Measurements from ENCODE around the gene CDHR3. TPM values are rescaled to one million over a fixed set of nuclear protein-coding genes. Genes with fewer than 3 reads are reported as not detected.
A peak's percentile ranks its signal among the peaks of the same experiment; 100 is the strongest.

Gene CDHR3
- total RNA-seq, 1 experiment from 2014 or later = 9.2 TPM

DNA sequence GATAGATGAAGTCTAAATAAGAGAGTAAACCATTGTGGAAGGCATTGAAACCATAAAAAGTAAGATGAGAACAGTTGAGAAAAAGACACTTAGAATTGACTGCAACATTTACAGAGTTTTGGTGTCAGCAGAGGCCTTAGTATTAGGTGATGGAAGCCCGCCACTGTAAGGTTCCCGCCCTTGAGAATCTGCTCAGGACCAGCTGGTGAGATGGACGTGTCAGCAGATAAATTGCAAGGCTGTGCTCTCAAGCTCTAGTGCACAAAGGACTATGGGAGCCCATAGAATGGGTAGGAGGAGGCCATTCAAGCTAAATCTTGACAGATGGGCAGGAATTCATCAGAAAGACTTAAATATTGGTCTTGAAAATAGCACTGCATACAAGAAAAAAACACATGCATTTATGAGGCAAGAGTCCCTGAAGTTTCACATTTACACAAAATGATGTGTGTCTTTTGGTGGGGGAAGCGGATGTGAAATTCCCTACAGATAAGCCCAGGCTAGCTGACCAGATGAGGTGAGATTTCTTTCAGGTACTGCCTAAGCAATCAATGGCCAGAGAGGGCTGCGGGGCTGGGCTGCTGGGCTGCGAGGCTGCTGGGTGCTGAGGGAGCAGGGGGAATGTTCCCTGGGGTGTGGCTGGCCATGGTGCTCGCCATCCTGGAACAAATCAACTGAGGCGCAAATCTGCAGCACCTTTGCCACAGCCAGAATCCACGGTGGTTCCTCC is 106.6 kb downstream of the CDHR3 start:
- intact Hi-C loops (cut with micrococcal nuclease; ENCODE audit: unreplicated experiment) = loop anchor here (5.0 kb wide), 1 partner anchor 83 kb away; no protein-coding TSS in a partner anchor
- TF ChIP-seq, protein P1, sequence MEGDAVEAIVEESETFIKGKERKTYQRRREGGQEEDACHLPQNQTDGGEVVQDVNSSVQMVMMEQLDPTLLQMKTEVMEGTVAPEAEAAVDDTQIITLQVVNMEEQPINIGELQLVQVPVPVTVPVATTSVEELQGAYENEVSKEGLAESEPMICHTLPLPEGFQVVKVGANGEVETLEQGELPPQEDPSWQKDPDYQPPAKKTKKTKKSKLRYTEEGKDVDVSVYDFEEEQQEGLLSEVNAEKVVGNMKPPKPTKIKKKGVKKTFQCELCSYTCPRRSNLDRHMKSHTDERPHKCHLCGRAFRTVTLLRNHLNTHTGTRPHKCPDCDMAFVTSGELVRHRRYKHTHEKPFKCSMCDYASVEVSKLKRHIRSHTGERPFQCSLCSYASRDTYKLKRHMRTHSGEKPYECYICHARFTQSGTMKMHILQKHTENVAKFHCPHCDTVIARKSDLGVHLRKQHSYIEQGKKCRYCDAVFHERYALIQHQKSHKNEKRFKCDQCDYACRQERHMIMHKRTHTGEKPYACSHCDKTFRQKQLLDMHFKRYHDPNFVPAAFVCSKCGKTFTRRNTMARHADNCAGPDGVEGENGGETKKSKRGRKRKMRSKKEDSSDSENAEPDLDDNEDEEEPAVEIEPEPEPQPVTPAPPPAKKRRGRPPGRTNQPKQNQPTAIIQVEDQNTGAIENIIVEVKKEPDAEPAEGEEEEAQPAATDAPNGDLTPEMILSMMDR (IDR thresholded peaks at IDR 0.05; ENCODE audit: insufficient read depth in 1 of 2, low read depth in 1 of 2, low read length in 1 of 2, severe bottlenecking in 1 of 2, unreplicated experiment in 1 of 2) = no peak
- Histone ChIP-seq H3K27me3 (replicated peaks; ENCODE audit: control insufficient read depth, insufficient read depth, low read length) (no peaks in the 10 kb centered on the region), H3K4me1 (peaks cover 55% of the 10 kb centered on the region), H3K9me3 (no peaks in the 10 kb centered on the region), H3K4me3 (ENCODE audit: low read depth, low read length) (no peak overlapping the region), H3K36me3 (ENCODE audit: control insufficient read depth, insufficient read depth, low read length) (no peaks in the 10 kb centered on the region)
- BruUV-seq (replicated peaks) = no TSS peak
- H3K4me3 Mint-ChIP-seq (ENCODE audit: unreplicated experiment) = no peak overlapping the region
- POLR2A ChIA-PET = no interaction called here
- no peaks in the 10 kb centered on the region for H3K9me3 Mint-ChIP-seq (ENCODE audit: unreplicated experiment)
- peaks cover 26% of the 10 kb centered on the region for H3K4me1 Mint-ChIP-seq (ENCODE audit: low read depth, unreplicated experiment)
- DNase-seq = no peak
- CTCF ChIA-PET = no interaction called here
- no peaks in the 10 kb centered on the region for H3K36me3 Mint-ChIP-seq (ENCODE audit: insufficient read depth, unreplicated experiment)
- H3K27me3 Mint-ChIP-seq (ENCODE audit: insufficient read depth, unreplicated experiment) = no peaks in the 10 kb centered on the region
- H3K27ac Mint-ChIP-seq (ENCODE audit: unreplicated experiment) = no peak overlapping the region

DNA sequence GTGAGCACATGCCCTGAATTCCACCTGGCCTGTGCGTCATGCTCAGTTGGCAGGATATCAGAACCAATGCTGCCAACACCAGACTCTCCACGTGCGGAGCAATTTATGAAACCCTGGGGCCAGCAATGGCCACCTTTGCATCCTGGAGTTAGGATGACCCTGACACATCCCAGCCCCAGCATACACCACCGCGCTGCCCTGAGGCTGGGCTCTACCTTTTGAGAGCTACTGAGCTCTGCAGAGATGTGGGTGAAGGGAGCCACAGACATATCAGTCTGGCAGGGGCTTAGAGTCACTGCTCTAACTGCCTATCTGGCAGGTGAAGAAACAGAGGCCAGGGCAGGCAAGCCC is 107.1 kb downstream of the CDHR3 start:
- Mint-ChIP-seq H3K27me3 (ENCODE audit: insufficient read depth, unreplicated experiment) (no peaks in the 10 kb centered on the region), H3K36me3 (ENCODE audit: insufficient read depth, unreplicated experiment) (no peaks in the 10 kb centered on the region), H3K4me1 (ENCODE audit: low read depth, unreplicated experiment) (peaks cover 28% of the 10 kb centered on the region), H3K4me3 (ENCODE audit: unreplicated experiment) (no peak overlapping the region), H3K9me3 (ENCODE audit: unreplicated experiment) (no peaks in the 10 kb centered on the region), H3K27ac (ENCODE audit: unreplicated experiment) (no peak overlapping the region)
- no TSS peak for BruUV-seq (replicated peaks)
- no peaks in the 10 kb centered on the region for H3K9me3 ChIP-seq
- intact Hi-C loops (cut with micrococcal nuclease; ENCODE audit: unreplicated experiment) = loop anchor here (5.0 kb wide), 1 partner anchor 82 kb away; no protein-coding TSS in a partner anchor
- TF ChIP-seq, protein P1 (IDR thresholded peaks at IDR 0.05; ENCODE audit: insufficient read depth in 1 of 2, low read depth in 1 of 2, low read length in 1 of 2, severe bottlenecking in 1 of 2, unreplicated experiment in 1 of 2) = no peak
- H3K36me3 ChIP-seq (ENCODE audit: control insufficient read depth, insufficient read depth, low read length) = no peaks in the 10 kb centered on the region
- no peak overlapping the region for H3K4me3 ChIP-seq (ENCODE audit: low read depth, low read length)
- POLR2A ChIA-PET = no interaction called here
- no peaks in the 10 kb centered on the region for H3K27me3 ChIP-seq (replicated peaks; ENCODE audit: control insufficient read depth, insufficient read depth, low read length)
- DNase-seq = no peak
- CTCF ChIA-PET = no interaction called here
- H3K4me1 ChIP-seq = peaks cover 50% of the 10 kb centered on the region

DNA sequence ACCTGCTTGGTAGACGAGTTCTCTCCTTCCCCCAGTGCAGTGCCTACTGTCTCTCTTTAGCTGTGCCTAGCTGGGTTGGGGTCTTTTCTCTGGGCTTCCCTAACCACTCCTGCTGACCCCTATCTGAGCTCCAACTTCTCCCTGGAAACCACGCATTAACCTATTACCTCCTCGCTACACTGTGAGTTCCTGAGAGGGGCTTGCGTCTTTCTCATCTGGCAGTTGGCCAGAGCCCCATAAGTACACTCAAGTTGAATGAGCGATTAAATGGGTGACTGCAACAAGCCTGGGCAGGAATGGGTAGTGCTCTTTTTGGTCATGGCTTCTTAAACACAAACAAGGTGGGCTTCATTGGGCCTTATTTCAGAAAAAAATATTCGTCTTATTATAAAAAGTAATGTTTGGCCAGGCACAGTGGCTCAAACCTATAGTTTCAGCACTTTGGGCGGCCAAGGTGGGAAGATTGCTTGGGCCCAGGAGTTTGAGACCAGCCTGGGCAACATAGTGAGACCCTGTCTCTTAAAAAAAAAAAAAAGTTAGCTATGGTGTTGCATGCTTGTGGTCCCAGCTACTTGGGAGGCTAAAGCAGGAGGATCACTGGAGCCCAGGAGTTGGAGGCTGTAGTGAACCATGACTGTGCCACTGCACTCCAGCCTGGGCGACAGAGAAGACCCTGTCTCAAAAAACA is 107.6 kb downstream of the CDHR3 start:
- H3K27ac Mint-ChIP-seq (ENCODE audit: unreplicated experiment) = peak overlapping the region; percentile 29
- peaks cover 28% of the 10 kb centered on the region for H3K4me1 Mint-ChIP-seq (ENCODE audit: low read depth, unreplicated experiment)
- no peaks in the 10 kb centered on the region for H3K27me3 ChIP-seq (replicated peaks; ENCODE audit: control insufficient read depth, insufficient read depth, low read length)
- no TSS peak for BruUV-seq (replicated peaks)
- H3K27me3 Mint-ChIP-seq (ENCODE audit: insufficient read depth, unreplicated experiment) = no peaks in the 10 kb centered on the region
- H3K9me3 Mint-ChIP-seq (ENCODE audit: unreplicated experiment) = no peaks in the 10 kb centered on the region
- H3K36me3 Mint-ChIP-seq (ENCODE audit: insufficient read depth, unreplicated experiment) = no peaks in the 10 kb centered on the region
- H3K36me3 ChIP-seq (ENCODE audit: control insufficient read depth, insufficient read depth, low read length) = no peaks in the 10 kb centered on the region
- TF ChIP-seq, protein P1 (IDR thresholded peaks at IDR 0.05; ENCODE audit: insufficient read depth in 1 of 2, low read depth in 1 of 2, low read length in 1 of 2, severe bottlenecking in 1 of 2, unreplicated experiment in 1 of 2) = no peak
- intact Hi-C loops (cut with micrococcal nuclease; ENCODE audit: unreplicated experiment) = loop anchor here (5.0 kb wide), 1 partner anchor 82 kb away; no protein-coding TSS in a partner anchor
- H3K4me3 ChIP-seq (ENCODE audit: low read depth, low read length) = no peak overlapping the region
- CTCF ChIA-PET = no interaction called here
- POLR2A ChIA-PET = no interaction called here
- peaks cover 45% of the 10 kb centered on the region for H3K4me1 ChIP-seq
- no peaks in the 10 kb centered on the region for H3K9me3 ChIP-seq
- H3K4me3 Mint-ChIP-seq (ENCODE audit: unreplicated experiment) = no peak overlapping the region
- DNase-seq = no peak
